Calu3 (cell line): ENCODE results near the gene EEF1G. TPM values are rescaled to one million over a fixed set of nuclear protein-coding genes. Genes with fewer than 3 reads are reported as not detected.
A peak's percentile ranks its signal among the peaks of the same experiment; 100 is the strongest.

Experiments used
- Bru-seq: library from RNA; stranded (reverse); fragments of 400-500 nt; gene quantifications from one replicate; lab custom pipeline; 2021; lab: Mats Ljungman, UMichigan
- BruChase-seq, 2 experiments: library from RNA; stranded (reverse); fragments of 400-500 nt; gene quantifications; one replicate each; lab custom pipeline; 2021; lab: Mats Ljungman, UMichigan
- BruUV-seq: library from RNA; stranded (reverse); fragments of 400-500 nt; replicated peaks from 2 replicates; lab custom pipeline; 2021; lab: Mats Ljungman, UMichigan
- CTCF ChIA-PET: fragments of 300-600 bp; sonication (Branson Sonifier 250); formaldehyde crosslinking; loops from one replicate; lab custom pipeline; 2022; ENCODE audit warnings: antibody characterized with exemption; lab: Charles Lee
- DNase-seq: peaks from one replicate; pipeline ENCODE4 v3.0.0; 2022
- H3K27ac Mint-ChIP-seq: one replicate; pipeline ENCODE4 v1.8.0; 2022; ENCODE audit warnings: mixed read lengths; ENCODE audit not compliant: unreplicated experiment
- H3K27me3 Mint-ChIP-seq: one replicate; pipeline ENCODE4 v1.8.0; 2022; ENCODE audit warnings: mixed read lengths; ENCODE audit not compliant: unreplicated experiment
- H3K36me3 Mint-ChIP-seq: one replicate; pipeline ENCODE4 v1.8.0; 2022; ENCODE audit warnings: mild to moderate bottlenecking, moderate library complexity, mixed read lengths; ENCODE audit not compliant: insufficient read depth, unreplicated experiment
- H3K4me1 Mint-ChIP-seq: one replicate; pipeline ENCODE4 v1.8.0; 2022; ENCODE audit warnings: mild to moderate bottlenecking, low read depth, mixed read lengths; ENCODE audit not compliant: unreplicated experiment
- H3K4me3 Mint-ChIP-seq: one replicate; pipeline ENCODE4 v1.8.0; 2022; ENCODE audit warnings: mild to moderate bottlenecking, low read depth, moderate library complexity, mixed read lengths; ENCODE audit not compliant: unreplicated experiment
- H3K9me3 Mint-ChIP-seq: one replicate; pipeline ENCODE4 v1.8.0; 2022; ENCODE audit warnings: low read depth, mixed read lengths; ENCODE audit not compliant: unreplicated experiment
- CTCF ChIP-seq: fragments of 200-600 bp; IDR thresholded peaks from one replicate; pipeline ENCODE4 v1.8.0; 2022; ENCODE audit warnings: antibody characterized with exemption; ENCODE audit not compliant: unreplicated experiment
- intact Hi-C: fragments of 100-400 bp; cut with micrococcal nuclease; formaldehyde crosslinking; loops from one replicate; pipeline ENCODE4 v1.10.0; 2022; ENCODE audit not compliant: unreplicated experiment
- long read RNA-seq: library from polyadenylated mRNA; stranded (forward); transcript quantifications from one replicate; pipeline ENCODE4 v2.0.0, GENCODE V29; 2022
- total RNA-seq: library from RNA; stranded (reverse); gene quantifications from 2 replicates; pipeline ENCODE4 v1.2.3, GENCODE V29; 2022

EEF1G gene
- total RNA-seq, result 970 and 1,189 TPM in 2 replicates
- Bru-seq, nascent RNA, result percentile 89 among the genes with signal in this experiment
- BruChase-seq, experiment 1, labeled RNA remaining after a 6-hour chase, result percentile 89 among the genes with signal in this experiment
- percentile 70 among the genes with signal in this experiment for BruChase-seq, experiment 2, labeled RNA remaining after a 2-hour chase
- long read RNA-seq, transcript EEF1G-203 (9 exons, 2,496 nt), result minor isoform, 30 of 1,266 reads
- long read RNA-seq, transcript EEF1G-201 (10 exons, 1,523 nt), result major isoform, 1,132 of 1,266 reads
- long read RNA-seq, partial matches to known transcripts, result 41 of 1,266 reads
- long read RNA-seq, other reads (novel, unspliced or antisense), result 63 of 1,266 reads

GRCh38 chr11:62573592-62574362 is at the start of gene EEF1G:
Gene EEF1G, minus strand, starts transcription at chr11:62573891. Its CDS starts 49 bp downstream, at chr11:62573842.
- DNase-seq, result peak; percentile 98
- no peak for TF ChIP-seq CTCF
- Mint-ChIP-seq H3K4me3 (peak within 1 kb of the TSS; percentile 96), H3K4me1 (peaks cover 51% of the 10 kb centered on the region), H3K36me3 (peaks cover 78% of the 10 kb centered on the region), H3K27me3 (no peaks in the 10 kb centered on the region), H3K27ac (peak within 1 kb of the TSS; percentile 99), H3K9me3 (no peaks in the 10 kb centered on the region)
- CTCF ChIA-PET, result interaction anchor here (0.6 to 2.4 kb wide), 13 partner anchors 8 to 426 kb away, joined by 3 to 14 read pairs (median 3); partner anchors contain the start of genes C11orf98, CSKMT, HNRNPUL2 and TUT1
- no TSS peak for BruUV-seq
- intact Hi-C loops, result no loop called here

- Mint-ChIP-seq H3K4me1 (peaks cover 18% of the 10 kb centered on the region), H3K27me3 (no peaks in the 10 kb centered on the region), H3K36me3 (peaks cover 69% of the 10 kb centered on the region), H3K27ac (peak overlapping the region; percentile 95), H3K4me3 (peak overlapping the region; percentile 90), H3K9me3 (no peaks in the 10 kb centered on the region)
- no peak for TF ChIP-seq CTCF
- no peak for DNase-seq
- CTCF ChIA-PET, result interaction anchor here (0.6 to 2.1 kb wide), 5 partner anchors 11 to 63 kb away, joined by 3 to 5 read pairs (median 4); partner anchors contain the start of gene TUT1
- intact Hi-C loops, result no loop called here
- BruUV-seq, result TSS peak; percentile 84
Observed at GRCh38 chr11:62622476-62623089, 48.9 kb upstream of the EEF1G start.

- Mint-ChIP-seq H3K27ac (peak within 1 kb of the TSS; percentile 95), H3K4me1 (peaks cover 18% of the 10 kb centered on the region), H3K4me3 (peak within 1 kb of the TSS; percentile 90), H3K36me3 (peaks cover 65% of the 10 kb centered on the region), H3K9me3 (no peaks in the 10 kb centered on the region), H3K27me3 (no peaks in the 10 kb centered on the region)
- intact Hi-C loops, result no loop called here
- CTCF ChIA-PET, result interaction anchor here (0.6 to 2.1 kb wide), 9 partner anchors 10 to 227 kb away, joined by 3 to 5 read pairs (median 3); partner anchors contain the start of gene TUT1
- no TSS peak for BruUV-seq
- peak; percentile 99 for DNase-seq
- no peak for TF ChIP-seq CTCF
Observed at GRCh38 chr11:62621567-62622470, 48.1 kb upstream of the EEF1G start, which contains the start of gene B3GAT3. Gene B3GAT3, minus strand, starts transcription at chr11:62621986. Its CDS starts 39 bp downstream, at chr11:62621947.
